ENCODE results near the gene VAV3. TPM values are rescaled to one million over a fixed set of nuclear protein-coding genes. Genes with fewer than 3 reads are reported as not detected.

VAV3 gene
- total and polyA plus RNA-seq, 10 of the 15 experiments (the other 5 are each of a cell fraction or from before 2014, with no cell fraction given), result 0.84 to 5.5 (median 3.4) TPM

DNA sequence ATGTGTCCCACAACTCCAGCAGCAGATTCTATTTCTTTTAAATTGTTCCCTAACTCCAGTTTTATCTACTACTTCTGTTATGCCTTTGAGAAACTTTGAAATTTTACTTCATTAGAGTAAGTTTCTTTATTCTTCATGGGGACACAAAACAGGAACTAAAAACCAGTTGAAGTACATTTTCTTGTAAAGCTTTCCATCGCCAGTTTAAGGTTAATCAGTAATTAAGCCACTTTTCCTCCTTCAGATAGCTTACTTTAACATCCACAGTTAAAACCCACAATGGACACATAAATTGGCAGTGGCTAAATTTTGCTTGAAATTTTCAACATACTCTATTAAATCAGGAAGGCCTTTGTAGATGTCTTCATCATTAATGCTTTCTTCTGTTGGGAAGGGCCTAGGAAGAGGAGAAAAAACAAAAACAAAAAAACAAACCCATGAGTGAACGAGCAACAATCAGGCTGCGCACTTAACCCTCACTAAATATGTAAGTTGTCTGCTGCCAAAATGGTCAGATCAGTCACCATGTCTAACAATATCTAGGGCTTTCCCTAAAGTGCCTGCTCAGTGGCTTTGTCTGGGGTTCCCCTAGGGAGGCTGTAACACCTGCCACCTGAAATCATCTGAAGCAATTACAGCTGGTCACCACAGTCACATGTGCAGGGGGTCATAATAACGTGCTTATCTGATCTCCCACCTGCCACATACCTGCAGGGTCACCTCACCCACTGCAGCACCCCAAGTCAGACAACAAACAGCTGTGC is 187.9 kb downstream of the VAV3 start (continued):
- TF ChIP-seq, protein P1, sequence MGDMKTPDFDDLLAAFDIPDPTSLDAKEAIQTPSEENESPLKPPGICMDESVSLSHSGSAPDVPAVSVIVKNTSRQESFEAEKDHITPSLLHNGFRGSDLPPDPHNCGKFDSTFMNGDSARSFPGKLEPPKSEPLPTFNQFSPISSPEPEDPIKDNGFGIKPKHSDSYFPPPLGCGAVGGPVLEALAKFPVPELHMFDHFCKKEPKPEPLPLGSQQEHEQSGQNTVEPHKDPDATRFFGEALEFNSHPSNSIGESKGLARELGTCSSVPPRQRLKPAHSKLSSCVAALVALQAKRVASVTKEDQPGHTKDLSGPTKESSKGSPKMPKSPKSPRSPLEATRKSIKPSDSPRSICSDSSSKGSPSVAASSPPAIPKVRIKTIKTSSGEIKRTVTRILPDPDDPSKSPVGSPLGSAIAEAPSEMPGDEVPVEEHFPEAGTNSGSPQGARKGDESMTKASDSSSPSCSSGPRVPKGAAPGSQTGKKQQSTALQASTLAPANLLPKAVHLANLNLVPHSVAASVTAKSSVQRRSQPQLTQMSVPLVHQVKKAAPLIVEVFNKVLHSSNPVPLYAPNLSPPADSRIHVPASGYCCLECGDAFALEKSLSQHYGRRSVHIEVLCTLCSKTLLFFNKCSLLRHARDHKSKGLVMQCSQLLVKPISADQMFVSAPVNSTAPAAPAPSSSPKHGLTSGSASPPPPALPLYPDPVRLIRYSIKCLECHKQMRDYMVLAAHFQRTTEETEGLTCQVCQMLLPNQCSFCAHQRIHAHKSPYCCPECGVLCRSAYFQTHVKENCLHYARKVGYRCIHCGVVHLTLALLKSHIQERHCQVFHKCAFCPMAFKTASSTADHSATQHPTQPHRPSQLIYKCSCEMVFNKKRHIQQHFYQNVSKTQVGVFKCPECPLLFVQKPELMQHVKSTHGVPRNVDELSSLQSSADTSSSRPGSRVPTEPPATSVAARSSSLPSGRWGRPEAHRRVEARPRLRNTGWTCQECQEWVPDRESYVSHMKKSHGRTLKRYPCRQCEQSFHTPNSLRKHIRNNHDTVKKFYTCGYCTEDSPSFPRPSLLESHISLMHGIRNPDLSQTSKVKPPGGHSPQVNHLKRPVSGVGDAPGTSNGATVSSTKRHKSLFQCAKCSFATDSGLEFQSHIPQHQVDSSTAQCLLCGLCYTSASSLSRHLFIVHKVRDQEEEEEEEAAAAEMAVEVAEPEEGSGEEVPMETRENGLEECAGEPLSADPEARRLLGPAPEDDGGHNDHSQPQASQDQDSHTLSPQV (IDR thresholded peaks at IDR 0.05), result no peak
- TF ChIP-seq EZH2 (IDR thresholded peaks at IDR 0.05; ENCODE audit: borderline replicate concordance, control insufficient read depth, low read depth, low read length), result no peak
- TF ChIP-seq HDGF (IDR thresholded peaks at IDR 0.05), result 0 out of 2 replicates have a peak, but pooled peaks have one; percentile 36
- 0 out of 2 replicates have a peak, but pooled peaks have one; percentile 29 for TF ChIP-seq CBX5 (IDR thresholded peaks at IDR 0.05; ENCODE audit: low read depth)
- TF ChIP-seq NFYA (IDR thresholded peaks at IDR 0.05; ENCODE audit: borderline replicate concordance, low read depth, low read length), result no peak
- no peak for TF ChIP-seq ASH2L (IDR thresholded peaks at IDR 0.05; ENCODE audit: borderline replicate concordance, low read depth)
- TF ChIP-seq TARDBP (IDR thresholded peaks at IDR 0.05; ENCODE audit: borderline replicate concordance), result no peak
- TF ChIP-seq, protein P2, sequence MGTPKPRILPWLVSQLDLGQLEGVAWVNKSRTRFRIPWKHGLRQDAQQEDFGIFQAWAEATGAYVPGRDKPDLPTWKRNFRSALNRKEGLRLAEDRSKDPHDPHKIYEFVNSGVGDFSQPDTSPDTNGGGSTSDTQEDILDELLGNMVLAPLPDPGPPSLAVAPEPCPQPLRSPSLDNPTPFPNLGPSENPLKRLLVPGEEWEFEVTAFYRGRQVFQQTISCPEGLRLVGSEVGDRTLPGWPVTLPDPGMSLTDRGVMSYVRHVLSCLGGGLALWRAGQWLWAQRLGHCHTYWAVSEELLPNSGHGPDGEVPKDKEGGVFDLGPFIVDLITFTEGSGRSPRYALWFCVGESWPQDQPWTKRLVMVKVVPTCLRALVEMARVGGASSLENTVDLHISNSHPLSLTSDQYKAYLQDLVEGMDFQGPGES (IDR thresholded peaks at IDR 0.05), result no peak
- no peak for TF ChIP-seq SUPT20H (IDR thresholded peaks at IDR 0.05; ENCODE audit: borderline replicate concordance, control insufficient read depth, low read depth, low read length)
- TF ChIP-seq, protein P3, sequence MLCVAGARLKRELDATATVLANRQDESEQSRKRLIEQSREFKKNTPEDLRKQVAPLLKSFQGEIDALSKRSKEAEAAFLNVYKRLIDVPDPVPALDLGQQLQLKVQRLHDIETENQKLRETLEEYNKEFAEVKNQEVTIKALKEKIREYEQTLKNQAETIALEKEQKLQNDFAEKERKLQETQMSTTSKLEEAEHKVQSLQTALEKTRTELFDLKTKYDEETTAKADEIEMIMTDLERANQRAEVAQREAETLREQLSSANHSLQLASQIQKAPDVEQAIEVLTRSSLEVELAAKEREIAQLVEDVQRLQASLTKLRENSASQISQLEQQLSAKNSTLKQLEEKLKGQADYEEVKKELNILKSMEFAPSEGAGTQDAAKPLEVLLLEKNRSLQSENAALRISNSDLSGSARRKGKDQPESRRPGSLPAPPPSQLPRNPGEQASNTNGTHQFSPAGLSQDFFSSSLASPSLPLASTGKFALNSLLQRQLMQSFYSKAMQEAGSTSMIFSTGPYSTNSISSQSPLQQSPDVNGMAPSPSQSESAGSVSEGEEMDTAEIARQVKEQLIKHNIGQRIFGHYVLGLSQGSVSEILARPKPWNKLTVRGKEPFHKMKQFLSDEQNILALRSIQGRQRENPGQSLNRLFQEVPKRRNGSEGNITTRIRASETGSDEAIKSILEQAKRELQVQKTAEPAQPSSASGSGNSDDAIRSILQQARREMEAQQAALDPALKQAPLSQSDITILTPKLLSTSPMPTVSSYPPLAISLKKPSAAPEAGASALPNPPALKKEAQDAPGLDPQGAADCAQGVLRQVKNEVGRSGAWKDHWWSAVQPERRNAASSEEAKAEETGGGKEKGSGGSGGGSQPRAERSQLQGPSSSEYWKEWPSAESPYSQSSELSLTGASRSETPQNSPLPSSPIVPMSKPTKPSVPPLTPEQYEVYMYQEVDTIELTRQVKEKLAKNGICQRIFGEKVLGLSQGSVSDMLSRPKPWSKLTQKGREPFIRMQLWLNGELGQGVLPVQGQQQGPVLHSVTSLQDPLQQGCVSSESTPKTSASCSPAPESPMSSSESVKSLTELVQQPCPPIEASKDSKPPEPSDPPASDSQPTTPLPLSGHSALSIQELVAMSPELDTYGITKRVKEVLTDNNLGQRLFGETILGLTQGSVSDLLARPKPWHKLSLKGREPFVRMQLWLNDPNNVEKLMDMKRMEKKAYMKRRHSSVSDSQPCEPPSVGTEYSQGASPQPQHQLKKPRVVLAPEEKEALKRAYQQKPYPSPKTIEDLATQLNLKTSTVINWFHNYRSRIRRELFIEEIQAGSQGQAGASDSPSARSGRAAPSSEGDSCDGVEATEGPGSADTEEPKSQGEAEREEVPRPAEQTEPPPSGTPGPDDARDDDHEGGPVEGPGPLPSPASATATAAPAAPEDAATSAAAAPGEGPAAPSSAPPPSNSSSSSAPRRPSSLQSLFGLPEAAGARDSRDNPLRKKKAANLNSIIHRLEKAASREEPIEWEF (IDR thresholded peaks at IDR 0.05; ENCODE audit: insufficient replicate concordance, low read depth, low read length), result no peak
- TF ChIP-seq, protein P4, sequence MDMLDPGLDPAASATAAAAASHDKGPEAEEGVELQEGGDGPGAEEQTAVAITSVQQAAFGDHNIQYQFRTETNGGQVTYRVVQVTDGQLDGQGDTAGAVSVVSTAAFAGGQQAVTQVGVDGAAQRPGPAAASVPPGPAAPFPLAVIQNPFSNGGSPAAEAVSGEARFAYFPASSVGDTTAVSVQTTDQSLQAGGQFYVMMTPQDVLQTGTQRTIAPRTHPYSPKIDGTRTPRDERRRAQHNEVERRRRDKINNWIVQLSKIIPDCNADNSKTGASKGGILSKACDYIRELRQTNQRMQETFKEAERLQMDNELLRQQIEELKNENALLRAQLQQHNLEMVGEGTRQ (IDR thresholded peaks at IDR 0.05; ENCODE audit: borderline replicate concordance, low read depth, low read length), result peak; percentile 44; the same call in 1 of the 2 replicates
- TF ChIP-seq, protein P5, sequence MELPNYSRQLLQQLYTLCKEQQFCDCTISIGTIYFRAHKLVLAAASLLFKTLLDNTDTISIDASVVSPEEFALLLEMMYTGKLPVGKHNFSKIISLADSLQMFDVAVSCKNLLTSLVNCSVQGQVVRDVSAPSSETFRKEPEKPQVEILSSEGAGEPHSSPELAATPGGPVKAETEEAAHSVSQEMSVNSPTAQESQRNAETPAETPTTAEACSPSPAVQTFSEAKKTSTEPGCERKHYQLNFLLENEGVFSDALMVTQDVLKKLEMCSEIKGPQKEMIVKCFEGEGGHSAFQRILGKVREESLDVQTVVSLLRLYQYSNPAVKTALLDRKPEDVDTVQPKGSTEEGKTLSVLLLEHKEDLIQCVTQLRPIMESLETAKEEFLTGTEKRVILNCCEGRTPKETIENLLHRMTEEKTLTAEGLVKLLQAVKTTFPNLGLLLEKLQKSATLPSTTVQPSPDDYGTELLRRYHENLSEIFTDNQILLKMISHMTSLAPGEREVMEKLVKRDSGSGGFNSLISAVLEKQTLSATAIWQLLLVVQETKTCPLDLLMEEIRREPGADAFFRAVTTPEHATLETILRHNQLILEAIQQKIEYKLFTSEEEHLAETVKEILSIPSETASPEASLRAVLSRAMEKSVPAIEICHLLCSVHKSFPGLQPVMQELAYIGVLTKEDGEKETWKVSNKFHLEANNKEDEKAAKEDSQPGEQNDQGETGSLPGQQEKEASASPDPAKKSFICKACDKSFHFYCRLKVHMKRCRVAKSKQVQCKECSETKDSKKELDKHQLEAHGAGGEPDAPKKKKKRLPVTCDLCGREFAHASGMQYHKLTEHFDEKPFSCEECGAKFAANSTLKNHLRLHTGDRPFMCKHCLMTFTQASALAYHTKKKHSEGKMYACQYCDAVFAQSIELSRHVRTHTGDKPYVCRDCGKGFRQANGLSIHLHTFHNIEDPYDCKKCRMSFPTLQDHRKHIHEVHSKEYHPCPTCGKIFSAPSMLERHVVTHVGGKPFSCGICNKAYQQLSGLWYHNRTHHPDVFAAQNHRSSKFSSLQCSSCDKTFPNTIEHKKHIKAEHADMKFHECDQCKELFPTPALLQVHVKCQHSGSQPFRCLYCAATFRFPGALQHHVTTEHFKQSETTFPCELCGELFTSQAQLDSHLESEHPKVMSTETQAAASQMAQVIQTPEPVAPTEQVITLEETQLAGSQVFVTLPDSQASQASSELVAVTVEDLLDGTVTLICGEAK (IDR thresholded peaks at IDR 0.05; ENCODE audit: borderline replicate concordance), result no peak

Data from GM12878 (cell line).